ENCODE results near the gene CLEC14A. TPM values are rescaled to one million over a fixed set of nuclear protein-coding genes. Genes with fewer than 3 reads are reported as not detected.

CLEC14A gene
- total RNA-seq, 2 donors from 2014 or later: 44.6 to 63.0 TPM

DNA sequence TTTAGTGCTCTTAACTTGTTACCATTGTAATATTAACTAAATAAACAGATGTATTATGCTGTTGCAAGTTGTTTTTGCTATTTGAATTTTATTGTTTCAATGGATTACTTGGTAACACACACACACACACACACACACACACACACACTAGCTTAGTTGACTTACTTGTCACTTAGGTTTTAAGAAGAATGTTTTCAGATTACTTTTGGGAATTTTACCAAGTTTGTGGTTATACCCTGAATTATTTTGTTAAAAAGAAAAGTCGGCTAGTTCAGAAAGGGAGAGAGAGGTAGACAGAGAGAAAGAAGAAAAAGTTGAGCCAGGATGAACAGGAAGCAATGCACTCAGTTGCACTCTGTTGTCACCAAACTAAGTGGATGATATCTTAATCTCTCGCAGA lies 42.9 kb downstream of the CLEC14A start:
- Histone ChIP-seq H3K4me1 (peaks cover 0 to 18% of the 10 kb centered on the region in 2 donors), H3K36me3 (no peaks in the 10 kb centered on the region), H3K4me3 (no peak overlapping the region), H3K27me3 (no peaks in the 10 kb centered on the region), H3K27ac (no peak overlapping the region), H3K9me3 (no peaks in the 10 kb centered on the region)
- TF ChIP-seq, protein P1, sequence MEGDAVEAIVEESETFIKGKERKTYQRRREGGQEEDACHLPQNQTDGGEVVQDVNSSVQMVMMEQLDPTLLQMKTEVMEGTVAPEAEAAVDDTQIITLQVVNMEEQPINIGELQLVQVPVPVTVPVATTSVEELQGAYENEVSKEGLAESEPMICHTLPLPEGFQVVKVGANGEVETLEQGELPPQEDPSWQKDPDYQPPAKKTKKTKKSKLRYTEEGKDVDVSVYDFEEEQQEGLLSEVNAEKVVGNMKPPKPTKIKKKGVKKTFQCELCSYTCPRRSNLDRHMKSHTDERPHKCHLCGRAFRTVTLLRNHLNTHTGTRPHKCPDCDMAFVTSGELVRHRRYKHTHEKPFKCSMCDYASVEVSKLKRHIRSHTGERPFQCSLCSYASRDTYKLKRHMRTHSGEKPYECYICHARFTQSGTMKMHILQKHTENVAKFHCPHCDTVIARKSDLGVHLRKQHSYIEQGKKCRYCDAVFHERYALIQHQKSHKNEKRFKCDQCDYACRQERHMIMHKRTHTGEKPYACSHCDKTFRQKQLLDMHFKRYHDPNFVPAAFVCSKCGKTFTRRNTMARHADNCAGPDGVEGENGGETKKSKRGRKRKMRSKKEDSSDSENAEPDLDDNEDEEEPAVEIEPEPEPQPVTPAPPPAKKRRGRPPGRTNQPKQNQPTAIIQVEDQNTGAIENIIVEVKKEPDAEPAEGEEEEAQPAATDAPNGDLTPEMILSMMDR (IDR thresholded peaks at IDR 0.05): no peak
- no peak for DNase-seq (ENCODE audit: low spot score)

DNA sequence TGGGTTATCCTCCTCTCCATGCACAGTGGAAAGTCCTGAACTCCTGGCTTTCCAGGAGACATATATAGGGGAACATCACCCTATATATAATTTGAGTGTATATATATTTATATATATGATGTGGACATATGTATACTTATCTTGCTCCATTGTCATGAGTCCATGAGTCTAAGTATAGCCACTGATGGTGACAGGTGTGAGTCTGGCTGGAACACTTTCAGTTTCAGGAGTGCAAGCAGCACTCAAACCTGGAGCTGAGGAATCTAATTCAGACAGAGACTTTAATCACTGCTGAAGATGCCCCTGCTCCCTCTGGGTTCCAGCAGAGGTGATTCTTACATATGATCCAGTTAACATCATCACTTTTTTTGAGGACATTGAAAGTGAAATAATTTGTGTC lies 43.8 kb downstream of the CLEC14A start:
- H3K9me3 ChIP-seq: no peaks in the 10 kb centered on the region
- H3K27me3 ChIP-seq: no peaks in the 10 kb centered on the region
- DNase-seq (ENCODE audit: low spot score): no peak
- H3K4me3 ChIP-seq: no peak overlapping the region
- TF ChIP-seq, protein P1 (IDR thresholded peaks at IDR 0.05): no peak
- no peak overlapping the region for H3K27ac ChIP-seq
- H3K36me3 ChIP-seq: no peaks in the 10 kb centered on the region
- peaks cover 0 to 20% of the 10 kb centered on the region in 2 donors for H3K4me1 ChIP-seq

DNA sequence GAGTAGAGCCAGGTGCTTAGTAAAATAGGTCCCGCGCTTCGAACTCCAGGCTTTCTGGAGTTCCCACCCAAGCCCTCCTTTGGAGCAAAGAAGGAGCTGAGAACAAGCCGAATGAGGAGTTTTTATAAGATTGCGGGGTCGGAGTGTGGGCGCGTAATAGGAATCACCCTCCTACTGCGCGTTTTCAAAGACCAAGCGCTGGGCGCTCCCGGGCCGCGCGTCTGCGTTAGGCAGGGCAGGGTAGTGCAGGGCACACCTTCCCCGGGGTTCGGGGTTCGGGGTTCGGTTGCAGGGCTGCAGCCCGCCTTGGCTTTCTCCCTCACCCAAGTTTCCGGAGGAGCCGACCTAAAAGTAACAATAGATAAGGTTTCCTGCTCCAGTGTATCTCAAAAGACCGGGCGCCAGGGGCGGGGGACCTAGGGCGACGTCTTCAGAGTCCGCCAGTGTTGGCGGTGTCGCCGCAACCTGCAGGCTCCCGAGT lies 44.6 kb downstream of the CLEC14A start:
- no peak for DNase-seq (ENCODE audit: low spot score)
- no peaks in the 10 kb centered on the region for H3K36me3 ChIP-seq
- H3K27me3 ChIP-seq: no peaks in the 10 kb centered on the region
- H3K27ac ChIP-seq: no peak overlapping the region
- TF ChIP-seq, protein P1 (IDR thresholded peaks at IDR 0.05): no peak
- H3K4me1 ChIP-seq: peaks cover 0 to 20% of the 10 kb centered on the region in 2 donors
- H3K9me3 ChIP-seq: peaks cover 0 to 5% of the 10 kb centered on the region in 2 donors
- peak overlapping the region; percentile 16 to 45 for H3K4me3 ChIP-seq

DNA sequence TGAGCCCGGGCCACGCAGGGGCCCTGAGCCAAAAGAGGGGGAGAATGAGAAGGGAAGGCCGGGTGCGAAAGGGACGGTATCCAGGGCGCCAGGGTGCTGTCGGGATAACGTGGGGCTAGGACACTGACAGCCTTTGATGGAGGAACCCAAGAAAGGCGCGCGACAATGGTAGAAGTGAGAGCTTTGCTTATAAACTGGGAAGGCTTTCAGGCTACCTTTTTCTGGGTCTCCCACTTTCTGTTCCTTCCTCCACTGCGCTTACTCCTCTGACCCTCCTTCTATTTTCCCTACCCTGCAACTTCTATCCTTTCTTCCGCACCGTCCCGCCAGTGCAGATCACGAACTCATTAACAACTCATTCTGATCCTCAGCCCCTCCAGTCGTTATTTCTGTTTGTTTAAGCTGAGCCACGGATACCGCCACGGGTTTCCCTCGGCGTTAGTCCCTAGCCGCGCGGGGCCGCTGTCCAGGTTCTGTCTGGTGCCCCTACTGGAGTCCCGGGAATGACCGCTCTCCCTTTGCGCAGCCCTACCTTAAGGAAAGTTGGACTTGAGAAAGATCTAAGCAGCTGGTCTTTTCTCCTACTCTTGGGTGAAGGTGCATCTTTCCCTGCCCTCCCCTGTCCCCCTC lies 45.2 kb downstream of the CLEC14A start:
- peak overlapping the region; percentile 16 to 45 for H3K4me3 ChIP-seq
- DNase-seq (ENCODE audit: low spot score): no peak
- no peak overlapping the region for H3K27ac ChIP-seq
- peaks cover 0 to 10% of the 10 kb centered on the region in 2 donors for H3K9me3 ChIP-seq
- TF ChIP-seq, protein P1 (IDR thresholded peaks at IDR 0.05): no peak
- H3K4me1 ChIP-seq: peaks cover 0 to 20% of the 10 kb centered on the region in 2 donors
- H3K27me3 ChIP-seq: no peaks in the 10 kb centered on the region
- H3K36me3 ChIP-seq: no peaks in the 10 kb centered on the region

DNA sequence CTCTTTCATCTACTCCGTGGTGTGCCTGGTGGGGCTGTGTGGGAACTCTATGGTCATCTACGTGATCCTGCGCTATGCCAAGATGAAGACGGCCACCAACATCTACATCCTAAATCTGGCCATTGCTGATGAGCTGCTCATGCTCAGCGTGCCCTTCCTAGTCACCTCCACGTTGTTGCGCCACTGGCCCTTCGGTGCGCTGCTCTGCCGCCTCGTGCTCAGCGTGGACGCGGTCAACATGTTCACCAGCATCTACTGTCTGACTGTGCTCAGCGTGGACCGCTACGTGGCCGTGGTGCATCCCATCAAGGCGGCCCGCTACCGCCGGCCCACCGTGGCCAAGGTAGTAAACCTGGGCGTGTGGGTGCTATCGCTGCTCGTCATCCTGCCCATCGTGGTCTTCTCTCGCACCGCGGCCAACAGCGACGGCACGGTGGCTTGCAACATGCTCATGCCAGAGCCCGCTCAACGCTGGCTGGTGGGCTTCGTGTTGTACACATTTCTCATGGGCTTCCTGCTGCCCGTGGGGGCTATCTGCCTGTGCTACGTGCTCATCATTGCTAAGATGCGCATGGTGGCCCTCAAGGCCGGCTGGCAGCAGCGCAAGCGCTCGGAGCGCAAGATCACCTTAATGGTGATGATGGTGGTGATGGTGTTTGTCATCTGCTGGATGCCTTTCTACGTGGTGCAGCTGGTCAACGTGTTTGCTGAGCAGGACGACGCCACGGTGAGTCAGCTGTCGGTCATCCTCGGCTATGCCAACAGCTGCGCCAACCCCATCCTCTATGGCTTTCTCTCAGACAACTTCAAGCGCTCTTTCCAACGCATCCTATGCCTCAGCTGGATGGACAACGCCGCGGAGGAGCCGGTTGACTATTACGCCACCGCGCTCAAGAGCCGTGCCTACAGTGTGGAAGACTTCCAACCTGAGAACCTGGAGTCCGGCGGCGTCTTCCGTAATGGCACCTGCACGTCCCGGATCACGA lies 46.0 kb downstream of the CLEC14A start:
- H3K4me1 ChIP-seq: peaks cover 0 to 20% of the 10 kb centered on the region in 2 donors
- H3K4me3 ChIP-seq: peak overlapping the region; percentile 30 to 45
- no peak overlapping the region for H3K27ac ChIP-seq
- no peak for DNase-seq (ENCODE audit: low spot score)
- H3K36me3 ChIP-seq: no peaks in the 10 kb centered on the region
- TF ChIP-seq, protein P1 (IDR thresholded peaks at IDR 0.05): no peak
- no peaks in the 10 kb centered on the region for H3K27me3 ChIP-seq
- peaks cover 0 to 10% of the 10 kb centered on the region in 2 donors for H3K9me3 ChIP-seq

All from right atrium auricular region (tissue), 2 donors.